Globus pallidus (tissue), 1 donor: Measurements from ENCODE around the gene HYCC2.
"Not testable (repeated sequence)": the region's sequence is repeated elsewhere in the genome, so short reads cannot be mapped to it uniquely, and the experiment has no call there.

Experiments
- DNase-seq: peaks from one replicate; pipeline ENCODE4 v3.0.0-alpha.2; 2015; ENCODE audit warnings: low spot score

HYCC2 gene

DNA sequence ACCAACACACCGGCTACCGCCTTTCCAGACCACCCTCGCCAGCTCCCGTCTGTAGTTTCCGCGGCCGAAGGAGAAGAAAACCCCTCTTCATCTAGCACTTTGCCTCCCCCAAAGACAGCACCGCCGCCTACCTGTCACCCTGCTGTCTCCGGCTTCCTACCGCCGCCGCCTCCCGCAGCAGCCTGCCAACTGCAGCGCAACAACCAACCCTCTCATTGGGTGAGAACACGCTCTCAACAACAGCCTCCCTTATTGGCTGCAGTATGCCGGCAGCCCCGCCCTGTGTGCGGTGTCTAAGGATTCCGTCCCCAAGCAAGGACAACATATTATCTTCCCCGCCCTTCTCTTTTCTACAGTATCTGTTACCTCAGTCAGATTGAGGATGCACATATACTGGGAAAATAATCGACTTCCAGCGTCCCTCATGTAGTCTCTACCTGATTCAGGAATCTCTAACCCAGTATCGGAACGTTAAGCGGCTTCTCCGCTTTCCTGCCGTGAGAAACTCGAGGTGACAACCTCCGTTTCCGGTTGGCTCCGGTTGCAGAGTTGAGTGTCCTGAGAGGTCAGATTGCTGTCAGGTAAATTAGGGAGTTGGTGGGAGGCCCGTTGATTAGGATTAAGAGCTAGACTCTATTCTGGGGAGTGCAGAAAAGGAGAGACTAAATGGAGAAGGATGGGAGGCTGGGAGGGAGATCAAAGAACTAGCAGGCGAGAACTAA is at the start of gene HYCC2, which contains the start of gene NDUFB3:
HYCC2 (minus strand) TSS at position 193 of the 722 bp plus-strand sequence. CDS start 47,662 bp downstream, outside the sequence.
NDUFB3 (plus strand) TSS at position 523 of the 722 bp plus-strand sequence. CDS start 6,882 bp downstream, outside the sequence.
- DNase-seq = peak; percentile 93

DNA sequence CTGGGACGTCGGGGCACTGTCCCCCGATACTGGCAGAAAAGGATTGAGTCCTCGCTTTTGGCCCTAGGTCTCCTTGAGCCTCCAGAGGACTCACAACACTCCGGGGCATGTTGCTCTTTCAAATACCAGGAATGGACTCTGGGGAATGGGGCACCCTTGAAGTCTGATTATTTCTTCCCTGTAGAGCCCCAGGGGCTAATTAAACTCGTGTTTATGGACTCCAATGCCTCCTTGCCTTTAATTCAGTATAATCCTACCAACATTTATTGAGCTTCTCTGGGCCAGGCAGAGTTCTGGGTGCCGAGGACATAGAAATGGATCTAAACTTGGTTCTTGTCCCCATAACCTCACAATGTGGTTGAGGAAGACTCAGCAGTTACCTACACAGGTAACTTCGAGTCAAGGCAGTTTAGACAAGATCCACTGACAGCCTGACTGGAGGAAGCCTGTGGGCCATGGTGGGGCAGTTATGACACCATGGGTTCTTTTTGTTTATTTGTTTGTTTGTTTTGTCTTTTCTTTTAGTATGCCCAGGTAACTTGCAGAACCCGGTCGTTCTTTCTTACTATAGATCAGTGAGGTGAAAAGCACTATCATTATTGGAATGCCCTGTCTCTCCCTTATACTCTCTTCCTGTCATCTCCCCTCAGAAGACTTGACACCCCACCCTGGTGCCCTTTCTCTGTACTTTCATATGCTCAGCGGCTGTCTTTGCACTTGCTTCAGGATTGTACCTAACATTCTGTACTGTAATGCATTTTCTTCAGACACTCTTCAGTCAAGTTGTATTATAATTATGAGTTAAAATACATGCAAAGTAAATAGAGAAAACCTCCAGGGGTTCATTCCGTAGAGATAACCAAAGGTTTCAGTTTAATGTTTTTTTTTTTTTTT is 47.7 kb upstream of the HYCC2 start:
- DNase-seq = no peak

DNA sequence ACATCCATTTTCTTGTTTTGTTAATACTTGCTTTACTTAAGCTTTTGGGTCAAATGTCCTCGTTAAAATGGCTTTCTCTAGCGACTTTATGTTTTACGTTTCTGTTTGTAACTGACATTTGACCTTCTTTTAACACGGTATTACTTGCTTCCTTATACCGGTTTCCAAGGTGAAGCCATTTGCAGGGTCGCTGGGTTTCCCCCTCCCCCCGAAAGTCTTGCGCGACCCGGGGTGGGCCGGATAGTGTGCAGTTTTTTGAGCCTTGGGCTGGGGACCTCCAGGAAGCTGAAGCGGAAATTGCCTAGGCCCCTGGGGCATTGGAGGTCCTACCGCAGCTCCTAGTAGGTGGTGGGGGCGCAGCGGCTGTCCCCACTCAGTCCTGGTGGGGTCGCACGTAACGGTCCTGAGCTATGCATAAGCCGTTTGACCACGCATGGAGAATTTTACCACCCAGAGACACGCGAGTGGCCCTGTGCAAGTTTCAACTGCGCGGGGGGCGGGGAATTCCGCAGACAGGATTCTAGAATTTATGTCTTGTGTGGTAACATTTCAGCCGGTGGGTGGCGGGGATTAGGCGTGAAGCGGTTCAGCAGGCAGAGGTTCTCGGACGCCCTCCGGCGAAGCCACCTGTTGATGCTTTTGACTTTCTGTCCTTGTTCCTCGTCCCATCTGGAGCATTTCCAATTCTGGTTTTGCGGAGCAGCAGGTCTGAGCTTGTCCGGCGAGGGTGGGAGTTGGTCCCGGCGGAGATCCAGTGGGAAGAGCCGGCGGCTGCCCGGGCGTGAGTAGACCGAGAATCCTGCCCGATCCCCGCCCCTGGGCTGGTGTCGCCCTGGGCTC is 46.9 kb upstream of the HYCC2 start:
- peak; percentile 83 for DNase-seq

DNA sequence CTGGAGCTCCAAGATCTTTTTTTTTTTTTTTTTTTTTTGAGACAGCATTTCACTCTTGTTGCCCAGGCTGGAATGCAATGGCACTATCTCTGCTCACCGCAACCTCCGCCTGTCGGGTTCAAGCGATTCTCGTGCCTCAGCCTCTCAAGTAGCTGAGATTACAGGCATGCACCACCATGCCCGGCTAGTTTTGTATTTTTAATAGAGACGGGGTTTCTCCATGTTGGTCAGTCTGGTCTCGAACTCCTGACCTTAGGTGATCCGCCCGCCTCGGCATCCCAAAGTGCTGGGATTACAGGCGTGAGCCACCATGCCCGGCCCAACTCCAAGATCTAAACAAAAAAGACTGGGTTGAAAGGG is 46.2 kb upstream of the HYCC2 start:
- not testable (repeated sequence) for DNase-seq

DNA sequence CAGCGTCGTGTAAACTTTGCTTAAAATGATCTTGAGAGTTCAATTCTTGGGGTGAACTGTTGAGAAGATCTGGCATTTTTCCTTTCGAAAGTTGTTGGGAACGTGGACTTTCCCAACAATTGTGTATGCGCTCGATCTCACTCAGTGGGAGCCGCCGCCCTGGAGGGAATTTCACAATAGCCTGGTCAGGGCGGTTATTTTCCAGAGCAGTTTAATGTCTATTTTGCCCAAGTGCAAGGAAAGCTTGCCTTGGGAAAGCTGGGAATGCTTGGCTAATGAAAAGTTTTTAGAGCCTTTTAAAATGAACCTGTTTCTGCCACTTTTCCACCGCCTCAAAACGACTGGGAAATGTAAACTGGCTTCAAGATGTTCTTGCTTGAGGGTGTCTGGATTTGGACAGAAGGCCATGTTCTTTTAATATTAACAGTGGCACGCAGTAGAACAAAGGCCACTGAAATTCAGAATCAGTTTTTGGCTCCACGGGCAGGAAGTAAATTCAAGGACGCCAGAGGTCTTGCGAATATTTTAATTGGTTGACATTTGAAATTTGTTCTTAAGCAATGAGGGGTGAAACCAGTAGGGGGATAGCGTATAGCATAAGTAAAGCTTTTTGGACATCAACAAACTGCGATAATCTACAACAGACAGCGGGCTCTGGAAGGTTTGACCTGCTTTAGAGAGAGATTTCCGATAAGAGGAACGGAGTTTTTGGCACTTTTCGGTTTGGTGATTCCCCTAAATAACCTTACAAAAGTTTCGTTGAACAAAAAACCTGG is 45.7 kb upstream of the HYCC2 start:
- peak; percentile 68 for DNase-seq

DNA sequence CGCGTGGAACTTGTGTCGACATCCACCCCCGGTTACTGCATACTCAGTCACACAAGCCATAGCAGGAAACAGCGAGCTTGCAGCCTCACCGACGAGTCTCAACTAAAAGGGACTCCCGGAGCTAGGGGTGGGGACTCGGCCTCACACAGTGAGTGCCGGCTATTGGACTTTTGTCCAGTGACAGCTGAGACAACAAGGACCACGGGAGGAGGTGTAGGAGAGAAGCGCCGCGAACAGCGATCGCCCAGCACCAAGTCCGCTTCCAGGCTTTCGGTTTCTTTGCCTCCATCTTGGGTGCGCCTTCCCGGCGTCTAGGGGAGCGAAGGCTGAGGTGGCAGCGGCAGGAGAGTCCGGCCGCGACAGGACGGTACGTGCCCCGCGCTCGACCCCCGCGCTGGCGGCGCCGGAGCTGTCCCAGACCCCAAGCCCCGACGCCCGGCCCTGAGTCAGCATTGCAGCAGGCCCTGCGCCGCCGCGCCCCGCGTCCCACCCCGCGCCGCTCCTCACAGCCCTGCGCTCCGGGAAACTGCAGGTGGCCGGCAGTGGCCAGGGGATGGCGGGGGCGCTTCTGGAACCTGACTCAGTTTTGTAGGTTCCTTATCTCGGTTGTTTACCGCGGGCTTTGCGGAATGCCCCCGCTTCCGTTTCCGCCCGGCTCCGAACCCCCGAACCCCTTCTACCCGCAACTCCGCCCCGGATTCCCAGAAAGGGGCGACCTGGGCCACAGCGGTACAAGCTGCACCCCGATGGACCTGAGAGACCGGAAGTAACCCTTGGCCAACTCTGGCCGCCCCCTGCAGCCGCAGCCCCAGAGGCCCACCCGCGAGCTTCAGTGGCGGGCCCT is 44.9 kb upstream of the HYCC2 start, which contains the start of gene CFLAR:
CFLAR (plus strand) TSS at position 50 of the 844 bp plus-strand sequence. CDS start 13,702 bp downstream, outside the sequence.
- DNase-seq = peak; percentile 69

DNA sequence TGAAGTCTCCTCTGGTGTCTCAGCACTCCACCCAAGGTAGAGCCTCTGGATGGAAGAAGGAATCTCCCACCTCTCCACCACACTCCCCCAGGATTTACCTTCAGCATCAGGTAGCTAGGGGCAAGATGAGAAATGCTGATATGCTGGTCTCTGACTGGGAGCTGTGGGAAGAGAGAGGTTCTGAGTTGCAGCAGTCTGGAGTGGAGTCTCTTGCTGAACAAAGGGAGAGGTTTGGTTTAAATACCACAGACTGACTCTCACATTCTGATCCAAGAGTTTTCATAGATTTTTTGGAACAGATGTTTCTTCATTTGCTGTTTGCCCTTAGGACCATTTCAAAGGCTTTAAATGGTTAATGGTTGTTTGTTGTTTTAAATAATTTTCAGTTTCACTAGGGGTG is 43.4 kb upstream of the HYCC2 start:
- no peak for DNase-seq

DNA sequence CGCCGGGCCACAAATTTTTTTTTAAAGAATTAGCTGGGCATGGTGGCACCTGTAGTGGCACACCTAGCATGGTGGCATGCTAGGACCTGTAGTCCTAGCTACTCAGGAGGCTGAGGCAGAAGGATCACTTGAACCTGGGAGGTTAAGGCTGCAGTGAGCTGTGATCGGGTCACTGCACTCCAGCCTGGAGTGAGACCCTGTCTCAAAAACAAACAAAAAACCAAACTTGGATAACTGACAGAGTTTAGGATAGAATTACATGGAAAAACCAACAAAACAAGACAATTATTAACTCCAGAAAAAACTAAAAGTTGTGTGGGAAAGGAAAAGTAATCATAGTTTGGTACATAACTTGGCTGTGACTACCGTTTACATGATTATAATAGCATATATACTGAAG is 42.9 kb upstream of the HYCC2 start:
- DNase-seq = no peak

DNA sequence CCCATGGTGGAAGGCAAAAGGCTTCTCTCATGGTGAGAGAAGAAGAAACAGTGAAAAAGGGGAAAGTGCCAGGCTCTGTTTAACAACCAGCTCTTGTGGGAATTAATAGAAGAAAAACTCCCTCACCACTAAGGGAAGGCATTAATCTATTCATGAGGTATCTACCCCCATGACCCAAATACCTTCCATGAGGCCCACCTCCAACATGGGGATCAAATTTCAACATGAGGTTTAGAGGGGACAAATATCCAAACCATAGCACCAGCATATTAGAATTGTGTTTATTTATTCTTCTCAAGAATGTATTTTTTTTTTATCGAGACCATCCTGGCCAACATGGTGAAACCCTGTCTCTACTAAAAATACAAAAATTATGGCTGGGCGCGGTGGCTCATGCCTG is 39.6 kb upstream of the HYCC2 start:
- DNase-seq = no peak

DNA sequence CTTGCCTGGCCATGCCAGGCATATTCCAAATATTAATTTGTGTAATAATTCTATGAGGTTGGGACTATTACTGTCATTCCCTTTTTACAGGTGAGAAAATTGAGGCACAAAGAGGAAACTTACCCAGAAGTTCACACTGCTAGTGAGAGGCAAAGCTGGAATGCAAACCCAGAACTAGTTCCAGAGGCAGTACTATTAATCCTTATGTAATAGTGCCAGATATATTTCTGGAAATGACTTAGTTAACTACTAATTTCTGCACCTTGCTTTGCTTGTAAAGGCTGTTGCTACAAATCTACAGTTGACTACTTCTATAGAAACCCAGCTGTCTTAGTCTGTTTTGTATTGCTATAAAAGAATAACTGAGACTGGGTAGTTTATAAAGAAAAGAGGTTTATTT is 39.1 kb upstream of the HYCC2 start:
- no peak for DNase-seq

DNA sequence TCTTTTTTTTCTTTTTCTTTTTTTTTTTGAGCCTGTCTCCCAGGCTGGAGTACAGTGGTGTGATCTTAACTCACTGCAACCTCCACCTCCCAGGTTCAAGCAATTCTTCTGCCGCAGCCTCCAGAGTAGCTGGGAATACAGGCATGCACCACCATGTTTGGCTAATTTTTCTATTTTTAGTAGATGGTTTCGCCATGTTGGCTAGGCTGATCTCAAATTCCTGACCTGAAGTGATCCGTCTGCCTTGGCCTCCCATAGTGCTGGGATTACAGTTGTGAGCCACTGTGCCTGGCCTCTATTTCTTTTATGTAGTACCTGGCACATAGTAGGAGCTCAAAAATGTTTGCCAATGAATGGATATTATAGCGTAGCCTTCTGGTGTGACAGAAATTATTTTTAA is 37.7 kb upstream of the HYCC2 start:
- no peak for DNase-seq

DNA sequence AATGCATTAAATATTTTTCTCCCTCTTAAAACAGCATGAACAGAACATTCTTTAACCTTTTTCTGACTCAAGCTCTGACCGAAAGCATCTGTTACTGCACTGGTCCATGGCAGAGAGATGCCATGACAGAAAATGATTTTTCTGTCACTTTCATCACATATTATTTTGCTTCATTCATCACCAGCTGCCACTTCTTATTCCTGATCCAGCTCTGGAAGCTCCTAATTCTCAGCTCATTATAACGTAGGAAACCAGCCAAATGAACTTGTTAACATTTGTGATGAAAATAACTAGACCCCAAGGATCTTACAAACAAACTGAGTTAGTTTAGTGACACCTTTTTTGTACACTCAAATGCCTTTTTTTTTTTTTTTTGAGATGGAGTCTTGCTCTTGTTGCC is 36.9 kb upstream of the HYCC2 start:
- no peak for DNase-seq

DNA sequence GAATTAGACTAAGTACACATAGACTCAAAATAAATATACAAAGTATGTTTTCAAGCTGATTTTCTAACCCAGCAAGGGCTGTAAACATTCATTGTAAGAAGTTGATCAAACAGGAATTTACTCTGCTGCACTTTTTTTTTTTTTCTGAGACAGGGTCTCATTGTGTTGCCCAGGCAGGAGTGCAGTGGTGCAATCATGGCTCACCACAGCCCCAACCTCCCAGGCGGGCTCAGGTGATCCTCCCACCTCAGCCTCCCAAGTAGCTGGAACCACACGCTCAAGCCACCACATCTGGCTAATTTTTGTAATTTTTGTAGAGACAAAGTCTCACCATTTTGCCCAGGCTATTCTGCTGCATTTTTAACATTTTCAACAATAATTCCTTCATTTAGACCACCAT is 36.2 kb upstream of the HYCC2 start:
- DNase-seq = no peak

DNA sequence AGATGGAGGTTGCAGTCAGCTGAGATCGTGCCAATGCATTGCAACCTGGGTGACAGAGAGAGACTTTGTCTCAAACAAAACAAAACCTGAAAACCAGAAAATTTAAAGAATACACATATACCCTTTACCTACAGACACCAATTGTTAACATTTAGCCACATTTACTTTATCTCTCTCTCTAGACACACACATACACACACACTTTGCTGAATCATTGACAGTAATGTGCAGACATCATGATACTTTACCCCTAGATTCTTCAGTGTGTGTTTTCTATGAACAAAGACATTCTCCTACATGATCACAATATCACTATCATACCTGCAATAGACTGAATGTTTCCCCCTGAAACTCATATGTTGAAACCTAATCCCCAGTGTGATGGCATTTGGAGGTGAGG is 34.3 kb upstream of the HYCC2 start:
- no peak for DNase-seq

DNA sequence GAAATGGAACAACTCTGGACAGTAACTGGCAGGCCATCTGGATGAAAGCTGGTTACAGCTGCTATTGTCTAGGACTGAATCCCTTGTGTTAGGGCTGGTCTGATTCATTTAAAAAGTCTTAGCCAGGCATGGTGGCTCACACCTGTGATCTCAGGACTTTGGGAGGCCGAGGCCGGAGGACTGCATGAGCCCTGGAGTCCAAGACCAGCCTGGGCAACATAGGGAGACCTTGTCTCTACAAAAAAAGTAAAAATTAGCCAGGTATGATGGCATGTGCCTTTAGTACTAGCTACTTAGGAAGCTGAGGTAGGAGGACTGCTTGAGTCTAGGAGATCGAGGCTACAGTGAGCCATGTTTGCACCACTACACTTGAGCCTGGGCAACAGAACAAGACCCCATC is 29.0 kb upstream of the HYCC2 start:
- no peak for DNase-seq

DNA sequence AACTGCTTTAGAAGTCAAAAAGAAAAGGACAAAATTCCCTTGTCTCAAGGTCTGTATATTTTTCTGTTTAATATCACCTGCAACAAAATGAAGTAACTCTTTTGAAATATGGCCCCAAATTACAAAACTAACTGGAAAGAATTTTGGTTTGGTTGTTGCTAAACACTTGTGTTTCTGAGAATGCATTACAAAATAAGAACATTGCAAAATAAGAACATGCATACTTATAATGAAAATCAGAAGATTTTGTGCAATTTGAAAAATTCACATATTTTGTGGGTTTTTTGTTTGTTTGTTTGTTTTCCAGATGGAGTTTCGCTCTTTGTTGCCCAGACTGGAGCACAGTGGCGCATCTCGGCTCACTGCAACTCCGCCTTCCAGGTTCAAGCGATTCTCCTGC is 22.1 kb upstream of the HYCC2 start:
- DNase-seq = no peak

DNA sequence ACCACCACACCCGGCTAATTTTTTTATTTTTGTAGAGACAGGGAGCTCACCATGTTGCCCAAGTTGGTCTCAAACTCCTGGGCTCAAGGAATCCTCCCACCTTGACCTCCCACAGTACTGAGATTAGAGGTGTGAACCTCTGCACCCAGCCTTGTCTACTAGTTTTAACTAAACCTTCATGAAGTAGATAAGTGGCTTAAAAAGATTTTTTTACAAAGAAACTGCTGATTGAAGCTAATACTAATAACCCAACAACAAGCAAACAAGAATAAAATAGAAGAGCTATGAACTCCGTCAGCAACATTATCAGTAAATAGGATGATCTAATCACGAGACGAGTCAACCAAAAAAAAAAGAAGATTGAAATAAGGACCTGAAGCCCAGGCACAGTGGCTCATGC is 19.1 kb upstream of the HYCC2 start:
- DNase-seq = no peak

DNA sequence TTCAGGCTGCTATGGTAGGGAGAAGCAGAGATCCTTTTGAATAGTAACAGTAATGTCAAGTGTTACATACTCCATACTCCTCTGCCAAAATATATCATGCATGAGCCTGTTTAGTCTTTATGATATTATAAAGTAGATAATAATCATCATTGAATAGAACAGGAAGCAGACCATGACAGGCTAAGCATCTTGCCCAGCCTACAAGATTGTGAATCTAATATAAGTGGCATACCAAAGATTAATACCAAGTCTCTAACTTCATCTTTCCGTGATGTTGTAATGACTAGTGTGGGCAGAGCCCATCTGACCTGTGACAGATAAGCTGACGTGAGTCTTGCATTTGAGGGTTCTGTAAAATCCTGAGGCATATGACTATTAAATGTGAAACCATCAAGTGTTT is 13.4 kb upstream of the HYCC2 start:
- DNase-seq = no peak

DNA sequence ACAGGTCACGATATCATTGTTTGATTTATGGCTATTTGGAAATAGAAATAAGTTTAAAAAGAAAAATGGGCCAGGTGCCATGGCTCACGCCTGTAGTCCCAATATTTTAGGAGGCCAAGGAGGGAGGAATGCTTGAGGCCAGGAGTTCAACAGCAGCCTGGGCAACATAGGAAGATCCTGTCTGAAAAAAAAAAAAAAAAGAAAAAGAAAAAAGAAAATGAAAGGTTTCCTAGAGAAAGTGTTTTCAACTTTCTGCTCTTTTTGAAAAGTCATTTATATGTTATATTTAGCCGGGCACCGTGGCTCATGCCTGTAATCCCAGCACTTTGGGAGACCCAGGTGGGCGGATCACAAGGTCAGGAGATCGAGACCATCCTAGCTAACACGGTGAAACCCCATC is 3.5 kb upstream of the HYCC2 start:
- DNase-seq = no peak

DNA sequence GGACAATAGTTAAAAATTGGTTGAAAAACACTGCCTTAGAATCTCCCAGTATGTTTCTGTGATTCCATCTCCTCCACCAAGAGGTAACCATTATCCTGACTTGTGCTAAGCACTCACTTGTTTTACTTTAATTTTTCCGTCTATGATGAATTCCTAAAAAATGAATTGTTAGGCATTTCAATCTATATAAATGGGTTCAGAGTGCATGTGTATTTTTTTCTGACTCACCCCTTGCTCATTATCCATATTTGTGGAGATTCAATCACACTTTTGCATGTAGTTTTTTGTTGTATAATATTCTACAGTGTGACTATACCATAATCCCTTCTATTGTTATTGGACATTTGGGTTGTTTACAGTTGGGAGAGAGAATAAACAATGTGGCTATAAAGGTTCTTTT is 1.6 kb upstream of the HYCC2 start:
- DNase-seq = no peak

DNA sequence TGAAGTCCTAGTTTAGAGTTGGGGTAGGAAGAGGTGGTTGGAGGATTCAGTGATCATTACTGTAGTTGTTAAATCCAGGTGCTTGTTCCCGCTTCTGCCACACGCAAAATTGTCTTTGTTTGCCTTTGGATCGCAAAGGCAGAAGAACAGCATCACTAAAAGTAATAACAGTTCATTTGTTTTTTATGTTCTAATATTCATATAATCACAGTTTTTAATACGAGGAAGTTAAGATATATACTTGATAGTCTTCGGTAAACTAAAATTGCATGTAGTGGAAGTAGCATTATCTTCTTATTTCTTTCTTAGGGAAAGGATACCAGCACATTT is 695 bp upstream of the HYCC2 start:
- no peak for DNase-seq
